GM18502 (cell line): ENCODE results near the gene GALM.

Experiments used
- ATAC-seq: cut with Tn5 transposase; IDR thresholded peaks from one replicate; pipeline ENCODE4 v1.9.1; 2021; ENCODE audit warnings: mild to moderate bottlenecking; ENCODE audit not compliant: unreplicated experiment, poor library complexity

GALM gene

DNA sequence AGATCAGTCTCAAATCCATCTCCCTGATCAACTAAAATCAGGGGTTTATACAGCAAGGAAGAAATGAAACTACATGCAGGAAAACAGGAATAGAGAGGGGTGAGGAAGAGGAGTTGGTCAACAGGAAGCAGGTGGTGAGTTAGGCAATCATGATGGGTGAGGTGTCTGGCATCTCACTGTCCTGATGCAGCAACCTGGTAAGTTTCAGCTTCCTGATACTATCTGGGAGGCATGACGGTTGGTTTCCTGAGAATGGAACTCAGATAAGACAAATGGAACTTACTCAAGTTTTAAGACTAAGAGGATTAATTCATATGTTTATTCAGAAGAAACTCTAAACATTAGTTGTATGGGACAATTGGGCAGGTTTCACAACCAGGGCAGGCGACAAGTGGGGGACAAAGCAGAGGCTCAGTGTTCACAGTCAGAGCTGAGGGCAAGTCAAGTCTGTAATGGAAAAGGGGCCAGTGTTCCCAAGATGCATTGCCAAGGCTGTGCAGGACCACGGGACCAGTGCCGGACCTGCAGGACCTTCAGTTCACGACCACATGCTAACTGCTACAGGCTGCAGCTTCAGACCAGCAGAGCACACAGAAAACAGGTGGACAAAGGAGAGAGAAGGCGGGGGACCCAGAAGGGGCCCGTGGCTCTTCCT lies 17.7 kb upstream of the GALM start:
- no peak for ATAC-seq

DNA sequence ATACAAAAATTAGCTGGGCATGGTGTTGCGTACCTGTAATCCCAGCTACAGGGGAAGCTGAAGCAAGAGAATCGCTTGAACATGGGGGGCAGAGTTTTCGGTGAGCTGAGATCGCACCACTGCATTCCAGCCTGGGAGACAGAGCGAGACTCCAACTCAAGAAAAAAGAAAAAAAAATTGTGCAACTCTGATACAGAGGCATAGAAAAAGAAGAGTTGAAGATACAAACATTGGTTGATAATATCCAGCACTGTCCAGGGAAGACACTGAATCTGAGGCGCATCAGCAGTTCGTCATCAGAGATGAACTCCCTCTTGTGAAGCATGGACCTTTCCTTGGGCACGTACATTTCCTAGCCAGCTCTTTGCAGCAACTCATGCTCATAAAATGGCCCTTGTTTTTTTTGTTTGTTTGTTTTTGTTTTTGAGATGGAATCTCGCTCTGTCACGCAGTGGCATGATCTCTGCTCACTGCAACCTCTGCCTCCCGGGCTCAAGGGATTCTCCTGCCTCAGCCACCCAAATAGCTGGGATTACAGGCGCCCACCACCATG lies 16.7 kb upstream of the GALM start:
- no peak for ATAC-seq

DNA sequence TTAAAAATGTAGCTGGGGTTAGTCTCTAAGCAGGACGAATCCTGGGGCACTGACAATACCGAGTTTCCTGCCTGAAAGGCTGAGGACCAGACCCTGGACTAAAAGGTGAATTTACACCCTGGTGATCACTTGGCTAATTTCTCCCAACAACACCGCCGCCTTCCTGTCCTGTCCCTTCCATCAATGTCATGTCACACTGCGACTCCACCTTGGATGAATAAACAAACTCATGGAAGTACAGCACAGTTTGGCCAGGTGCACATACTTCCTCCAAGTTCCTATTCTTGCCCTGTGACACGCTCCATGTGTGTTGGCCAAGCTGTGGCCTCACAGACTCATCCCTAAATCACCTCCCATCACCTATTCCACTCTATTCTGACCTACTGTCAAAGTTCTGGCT lies 15.9 kb upstream of the GALM start:
- ATAC-seq, result no peak

DNA sequence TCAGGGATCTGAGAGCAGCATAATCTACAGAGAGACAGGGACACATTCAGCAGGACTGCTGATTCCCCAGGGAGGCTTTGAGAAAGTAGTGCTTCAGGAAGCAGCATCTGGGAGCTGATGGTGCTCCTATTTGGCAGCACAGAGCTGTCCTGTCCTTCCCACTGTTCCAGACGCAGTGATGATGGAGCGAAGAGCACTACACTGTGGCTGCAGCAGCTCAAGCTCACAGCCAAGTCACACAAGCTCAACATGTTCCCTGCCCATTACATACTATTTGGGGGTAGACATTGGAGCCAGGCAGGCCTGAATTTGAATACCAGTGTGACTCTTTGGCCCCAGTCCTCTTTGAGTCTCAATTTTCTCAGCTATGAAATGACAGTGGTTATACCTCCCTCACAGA lies 15.2 kb upstream of the GALM start:
- ATAC-seq, result no peak

DNA sequence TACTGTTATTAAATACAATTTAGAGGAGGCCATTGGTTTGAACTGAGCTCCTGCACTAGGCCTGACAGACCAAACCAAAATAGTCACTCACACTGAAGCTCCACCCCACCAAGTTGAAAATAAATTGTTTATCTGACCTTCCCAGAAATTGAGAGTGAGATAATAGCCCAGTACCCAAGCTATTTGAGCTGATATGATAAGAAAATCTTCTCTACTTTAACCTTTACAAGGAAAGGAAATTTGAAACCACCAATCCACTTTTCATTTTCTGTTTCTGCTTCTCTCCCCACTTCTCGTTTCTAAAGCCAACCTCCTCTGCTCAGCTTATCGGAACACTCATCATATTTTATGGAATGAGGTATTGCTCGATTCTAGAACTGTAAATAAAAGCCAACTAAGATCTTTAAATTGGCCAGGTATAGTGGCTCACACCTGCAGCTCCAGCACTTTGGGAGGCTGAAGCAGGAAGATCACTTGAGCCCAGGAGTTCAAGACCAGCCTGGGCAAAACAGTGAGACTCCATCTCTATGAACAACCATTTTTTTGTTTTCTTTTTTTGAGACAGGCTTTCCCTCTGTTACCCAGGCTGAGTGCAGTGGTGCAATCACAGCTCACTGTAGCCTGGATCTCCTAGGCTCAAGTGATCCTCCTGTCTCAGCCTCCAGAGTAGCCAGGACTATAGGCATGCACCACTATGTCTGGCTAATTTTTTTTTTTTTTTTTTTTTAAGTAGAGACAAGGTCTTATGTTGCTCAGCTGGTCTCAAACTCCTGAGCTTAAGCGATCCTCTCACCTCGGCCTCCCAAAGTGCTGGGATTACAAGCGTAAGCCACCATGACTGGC lies 13.3 kb upstream of the GALM start:
- no peak for ATAC-seq

DNA sequence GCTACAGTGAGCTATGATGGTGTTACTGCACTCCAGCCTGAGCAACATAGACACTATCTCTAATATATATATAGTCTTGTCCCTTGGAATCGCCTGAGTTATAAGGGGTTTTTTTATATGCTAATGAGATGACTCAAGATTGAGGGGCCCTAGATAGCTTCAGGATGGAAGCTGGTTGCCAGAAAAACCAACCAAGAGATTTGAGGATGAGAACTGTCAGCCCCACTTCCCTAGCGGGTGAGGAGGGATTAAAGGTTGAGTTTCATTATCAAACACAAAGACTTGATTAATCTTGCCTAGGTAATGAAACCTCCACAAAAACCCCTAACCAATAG lies 12.6 kb upstream of the GALM start:
- ATAC-seq, result peak; percentile 38

DNA sequence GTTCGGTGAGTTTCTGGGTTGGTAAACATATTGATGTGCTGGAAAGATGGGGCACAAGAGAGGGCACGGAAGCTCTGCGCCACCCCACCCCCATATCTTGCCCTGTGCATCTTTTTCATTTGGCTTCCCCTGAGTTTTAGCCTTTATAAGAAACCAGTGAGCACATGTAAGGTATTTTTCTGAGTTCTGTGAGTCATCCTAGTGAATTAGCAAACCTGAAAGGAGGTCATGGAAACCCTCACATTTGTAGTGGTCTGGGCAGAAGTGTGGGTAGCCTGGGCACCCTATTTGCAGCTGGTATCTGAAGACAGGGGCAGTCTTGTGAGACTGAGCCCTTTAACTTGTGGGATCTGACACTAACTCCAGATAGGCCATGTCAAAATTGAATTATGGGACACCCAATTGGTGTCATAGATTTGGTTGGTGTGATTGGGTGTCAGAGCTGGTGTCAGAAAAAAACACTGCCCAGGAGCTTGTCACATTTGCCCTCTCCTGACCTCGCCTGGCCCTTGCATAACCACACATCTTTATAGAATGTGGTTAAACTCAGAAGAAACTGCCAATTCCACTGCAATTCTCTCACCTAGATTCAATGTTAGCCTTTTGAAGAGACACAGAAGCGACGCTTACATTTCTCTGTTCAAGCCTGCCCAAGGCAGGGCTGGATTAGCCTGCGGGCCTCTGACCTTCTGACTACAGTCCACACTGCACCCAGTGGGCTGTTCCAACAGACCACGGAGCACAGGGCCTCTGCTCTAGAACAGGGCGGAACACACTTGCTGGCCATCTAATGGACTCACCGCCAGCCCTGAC lies 12.0 kb upstream of the GALM start:
- ATAC-seq, result peak; percentile 51

DNA sequence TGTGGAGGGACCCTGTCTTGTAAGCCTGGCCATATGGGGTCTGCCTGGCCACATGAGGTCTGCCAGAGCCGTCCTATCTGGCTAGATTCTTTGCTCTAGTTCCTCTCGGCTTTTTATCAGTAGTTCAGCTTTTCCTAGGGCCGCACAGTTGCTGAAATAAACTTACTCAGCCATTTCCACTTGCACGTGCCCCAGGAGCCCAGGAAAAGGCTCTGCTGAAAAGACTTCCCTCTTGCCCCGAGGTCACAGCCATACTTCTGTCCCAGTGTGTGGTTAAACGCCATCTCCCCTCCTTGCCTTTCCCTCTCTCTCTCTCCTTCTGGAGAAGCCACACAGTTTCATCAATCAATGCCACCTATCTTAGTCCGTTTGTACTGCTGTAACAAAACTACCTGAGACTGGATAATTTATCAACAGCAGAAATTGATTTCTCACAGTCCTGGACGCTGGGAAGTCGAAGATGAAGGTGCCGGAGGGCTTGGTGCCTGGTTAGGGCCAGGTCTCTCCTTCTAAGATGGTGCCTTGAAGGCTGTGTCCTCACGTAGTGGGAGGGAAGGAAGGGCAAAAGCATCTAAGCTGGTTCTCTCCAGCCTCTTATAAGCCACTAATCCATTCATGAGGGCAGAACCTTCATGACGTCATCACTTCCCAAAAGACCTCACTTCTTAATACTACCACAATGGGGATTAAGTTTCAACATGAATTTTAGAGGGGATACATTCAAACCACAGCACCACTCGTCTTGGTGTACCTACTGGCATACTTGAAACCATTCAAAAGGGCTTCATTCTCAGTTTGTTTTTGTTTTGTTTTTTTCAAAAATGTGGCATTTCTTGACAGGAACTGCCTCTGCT lies 11.2 kb upstream of the GALM start:
- ATAC-seq, result no peak

DNA sequence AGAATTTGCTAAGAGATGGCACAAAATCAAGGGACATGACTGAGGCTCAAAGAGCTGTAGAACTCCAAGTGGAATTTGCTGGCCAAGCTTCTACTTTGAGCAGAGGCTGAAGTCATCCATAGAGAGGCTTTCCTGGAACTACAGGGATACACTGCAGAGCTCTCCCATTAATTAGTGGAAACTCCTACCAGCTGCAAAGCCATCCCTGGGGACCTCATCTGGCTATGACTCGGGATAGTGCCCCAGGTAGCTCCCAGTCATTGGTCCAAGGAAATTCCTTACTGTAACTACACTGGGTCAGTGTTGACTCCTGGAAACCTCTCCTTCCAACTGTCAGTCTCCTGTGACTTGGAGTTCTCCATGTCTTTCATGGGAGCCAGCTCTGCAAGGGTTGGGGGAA lies 10.5 kb upstream of the GALM start:
- no peak for ATAC-seq

DNA sequence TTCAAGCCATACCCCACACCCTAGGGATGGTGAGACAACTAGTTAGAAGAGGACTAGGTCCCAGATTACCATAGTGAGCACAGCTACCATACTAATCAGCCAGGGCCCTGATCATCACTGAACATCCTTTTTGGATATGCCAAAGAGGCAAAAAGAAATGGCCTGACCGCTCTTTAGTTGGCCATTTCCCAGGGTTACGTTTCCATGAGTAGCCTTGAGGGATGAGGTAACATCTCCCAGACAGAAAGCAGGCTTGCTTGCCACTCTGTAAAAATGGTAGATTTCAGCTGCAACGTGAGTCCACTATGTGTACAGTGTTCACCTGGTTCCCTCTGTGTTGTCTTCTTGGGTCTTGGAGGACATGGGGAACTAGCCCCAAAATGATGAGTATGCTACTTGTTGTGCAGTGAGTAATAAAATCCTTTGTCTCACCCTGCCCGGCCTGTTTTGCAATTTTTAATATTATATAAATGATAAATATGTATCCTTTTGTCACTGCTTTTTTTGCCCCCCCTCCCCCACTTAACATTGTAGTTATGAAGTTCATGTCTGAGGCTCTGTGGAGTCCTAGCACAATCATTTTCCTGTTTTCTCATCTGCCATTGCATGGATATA lies 8.9 kb upstream of the GALM start:
- no peak for ATAC-seq

DNA sequence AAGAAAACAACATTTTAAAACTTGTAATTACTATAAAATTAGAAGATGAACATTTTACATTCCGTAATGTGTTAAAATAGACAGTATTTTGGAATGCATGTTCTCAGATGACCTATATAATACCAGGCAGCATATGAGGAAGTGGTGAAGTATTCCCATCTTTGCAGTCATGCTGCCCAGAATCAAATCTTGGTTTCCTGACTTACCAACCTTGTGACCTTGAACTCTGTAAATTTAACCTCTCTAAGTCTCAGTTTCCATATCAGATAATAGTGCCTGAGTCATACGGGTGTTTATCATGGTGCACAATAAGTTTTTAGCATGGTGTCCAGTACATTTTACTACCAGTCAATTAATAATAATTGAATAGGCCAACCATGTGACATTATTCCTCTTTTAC lies 7.3 kb upstream of the GALM start:
- ATAC-seq, result no peak

DNA sequence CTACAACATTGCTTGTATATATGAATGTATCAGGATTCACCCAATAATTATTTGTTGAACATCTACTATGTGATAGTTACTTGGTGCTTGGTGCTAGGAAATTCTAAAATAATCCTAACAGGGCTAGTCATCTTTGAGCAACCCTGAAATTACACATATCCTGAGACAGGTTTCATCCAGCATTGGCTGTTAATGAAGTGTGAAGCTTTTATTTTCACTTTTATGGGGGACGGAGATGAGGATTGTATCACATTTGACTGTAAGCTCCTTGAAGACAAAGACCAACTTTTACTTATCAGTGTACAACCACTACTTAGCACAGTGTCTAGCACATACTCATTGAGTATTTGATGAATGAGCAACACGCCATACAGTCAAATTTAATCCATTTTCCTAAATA lies 6.8 kb upstream of the GALM start:
- ATAC-seq, result no peak

DNA sequence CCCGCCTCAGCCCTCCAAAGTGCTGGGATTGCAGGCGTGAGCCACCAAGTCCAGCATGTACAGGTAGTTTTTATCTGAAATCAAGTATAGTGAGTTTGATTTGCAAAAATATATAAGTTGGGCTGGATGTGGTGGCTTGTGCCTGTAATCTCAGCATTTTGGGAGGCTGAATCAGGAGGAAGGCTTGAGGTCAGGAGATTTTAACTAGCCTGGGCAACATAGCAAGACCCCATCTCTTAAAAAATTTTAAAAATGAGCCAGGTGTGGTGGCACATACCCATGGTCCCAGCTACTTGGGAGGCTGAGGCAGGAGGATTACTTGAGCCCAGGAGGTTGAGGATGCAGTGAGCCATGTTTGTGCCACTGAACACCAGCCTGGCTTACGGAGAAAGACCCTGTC lies 5.6 kb upstream of the GALM start:
- ATAC-seq, result no peak

DNA sequence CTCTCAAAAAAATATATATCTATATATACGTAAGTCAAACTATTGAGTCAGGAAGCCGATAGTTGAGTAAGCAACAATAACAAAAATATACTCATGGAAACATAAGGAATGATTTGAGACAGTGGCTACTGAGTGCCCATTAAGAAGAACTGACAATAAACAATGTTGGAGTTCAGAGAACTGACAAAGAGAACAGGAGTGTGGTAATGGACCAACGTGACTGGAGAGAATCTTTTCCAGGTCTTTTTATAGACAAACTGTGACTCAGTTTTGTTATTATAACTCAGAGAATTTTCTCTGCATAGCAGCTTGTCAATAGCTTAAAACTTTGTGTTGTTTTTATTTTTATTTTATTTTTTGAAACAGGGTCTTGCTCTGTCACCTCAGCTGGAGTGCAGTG lies 4.6 kb upstream of the GALM start:
- ATAC-seq, result no peak

DNA sequence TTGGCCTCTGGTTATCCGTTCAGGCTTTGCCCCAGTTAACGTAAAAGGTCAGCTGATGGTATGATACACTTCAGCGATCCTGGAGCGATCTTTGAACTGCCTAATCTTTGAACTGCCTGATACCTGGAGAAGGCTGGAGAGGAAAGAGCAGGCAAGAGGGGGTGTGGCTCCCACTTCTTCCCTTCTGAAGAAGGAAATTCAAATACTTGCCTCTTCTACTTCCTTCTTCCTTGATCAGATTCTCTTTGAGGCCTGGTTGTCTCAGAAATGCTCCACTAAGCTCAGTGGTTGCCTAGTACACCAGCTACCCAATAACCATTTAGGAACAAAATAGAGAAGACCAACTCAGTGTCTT lies 619 bp downstream of the GALM start:
- ATAC-seq, result peak; percentile 29

DNA sequence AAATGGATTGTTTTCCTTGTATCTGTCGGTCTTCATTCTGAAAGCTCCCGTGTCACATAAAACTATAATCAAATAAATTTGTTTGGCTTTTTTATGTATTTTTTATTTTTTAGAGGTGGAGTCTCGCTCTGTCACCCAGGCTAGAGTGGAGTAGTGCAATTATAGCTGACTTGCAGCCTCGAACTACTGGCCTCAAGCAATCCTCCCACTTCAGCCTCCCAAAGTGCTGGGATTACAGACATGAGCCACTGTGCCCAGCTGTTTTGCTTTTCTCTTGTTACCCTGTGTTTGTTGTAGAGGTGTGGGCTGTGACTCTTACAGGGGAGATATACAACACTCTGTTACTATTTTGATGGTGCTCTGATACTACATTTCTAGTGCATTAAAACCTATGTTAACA lies 2.2 kb downstream of the GALM start:
- no peak for ATAC-seq

DNA sequence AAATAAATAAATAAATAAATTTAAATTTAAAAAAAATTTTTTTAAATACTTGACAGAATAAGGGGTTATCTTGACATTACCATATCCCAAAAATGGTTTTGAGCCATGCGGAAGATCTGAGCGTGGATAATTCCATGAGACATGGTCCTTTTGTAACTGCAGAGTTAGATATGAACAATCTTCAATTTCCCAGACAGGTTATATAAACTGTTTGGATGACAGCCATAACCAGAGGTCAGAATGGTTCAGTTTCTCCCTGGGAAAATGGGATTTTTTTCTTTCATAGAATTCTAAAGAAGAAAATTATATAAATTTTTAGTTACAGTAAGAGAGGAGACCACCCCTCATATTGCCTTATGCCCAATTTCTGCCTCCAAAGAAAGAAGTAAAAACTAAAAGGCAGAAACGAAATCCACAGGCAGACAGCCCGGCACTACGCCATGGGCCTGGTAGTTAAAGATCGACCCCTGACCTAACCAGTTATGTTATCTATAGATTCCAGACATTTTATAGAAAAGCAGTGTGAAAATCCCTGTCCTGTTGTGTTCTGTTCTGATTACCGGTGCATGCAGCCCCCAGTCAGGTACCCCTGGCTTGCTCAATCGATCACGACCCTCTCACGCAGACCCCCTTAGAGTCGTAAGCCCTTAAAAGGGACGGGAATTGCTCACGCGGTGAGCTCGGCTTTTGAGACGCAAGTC lies 3.0 kb downstream of the GALM start:
- ATAC-seq, result no peak

DNA sequence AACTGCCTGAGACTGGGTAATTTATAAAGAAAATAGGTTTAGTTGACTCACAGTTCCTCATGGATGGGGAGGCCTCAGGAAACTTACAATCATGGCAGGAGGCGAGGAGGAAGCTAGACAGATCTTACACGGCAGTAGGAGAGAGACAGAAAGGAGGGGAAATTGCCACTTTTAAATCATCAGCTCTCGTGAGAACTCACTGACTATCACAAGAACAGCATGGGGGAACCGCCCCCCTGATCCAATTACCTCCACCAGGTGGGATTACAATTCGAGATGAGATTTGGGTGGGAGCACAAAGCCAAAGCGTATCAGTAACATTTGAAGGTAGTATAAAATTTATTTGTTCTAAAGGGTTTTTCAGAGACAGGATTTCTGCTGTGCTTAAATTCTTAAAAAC lies 5.4 kb downstream of the GALM start:
- no peak for ATAC-seq

DNA sequence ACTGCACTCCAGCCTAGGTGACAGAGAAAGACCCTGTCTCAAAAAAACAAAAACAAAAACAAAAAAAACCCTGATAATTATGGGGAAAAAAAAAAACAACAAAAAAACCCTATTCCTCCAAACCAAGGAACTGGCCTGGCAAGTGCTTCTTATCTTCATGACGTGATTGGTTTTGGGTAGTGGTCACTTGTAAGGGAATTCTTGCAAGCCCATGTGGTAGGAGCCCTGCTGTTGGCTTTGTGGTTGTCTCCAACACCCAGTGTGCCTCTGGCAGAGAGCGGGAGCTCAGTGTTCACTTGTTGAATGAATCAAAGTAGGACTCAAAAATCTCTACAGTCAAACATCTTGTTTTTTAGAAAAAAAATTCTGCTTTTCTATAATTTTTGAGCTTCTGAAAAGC lies 6.0 kb downstream of the GALM start:
- no peak for ATAC-seq
